GM21529 (cell line): Measurements from ENCODE around the gene KCNH2.

Experiments used
- ATAC-seq: cut with Tn5 transposase; IDR thresholded peaks from one replicate; pipeline ENCODE4 v1.9.1; 2021; ENCODE audit not compliant: unreplicated experiment

The KCNH2 gene

DNA sequence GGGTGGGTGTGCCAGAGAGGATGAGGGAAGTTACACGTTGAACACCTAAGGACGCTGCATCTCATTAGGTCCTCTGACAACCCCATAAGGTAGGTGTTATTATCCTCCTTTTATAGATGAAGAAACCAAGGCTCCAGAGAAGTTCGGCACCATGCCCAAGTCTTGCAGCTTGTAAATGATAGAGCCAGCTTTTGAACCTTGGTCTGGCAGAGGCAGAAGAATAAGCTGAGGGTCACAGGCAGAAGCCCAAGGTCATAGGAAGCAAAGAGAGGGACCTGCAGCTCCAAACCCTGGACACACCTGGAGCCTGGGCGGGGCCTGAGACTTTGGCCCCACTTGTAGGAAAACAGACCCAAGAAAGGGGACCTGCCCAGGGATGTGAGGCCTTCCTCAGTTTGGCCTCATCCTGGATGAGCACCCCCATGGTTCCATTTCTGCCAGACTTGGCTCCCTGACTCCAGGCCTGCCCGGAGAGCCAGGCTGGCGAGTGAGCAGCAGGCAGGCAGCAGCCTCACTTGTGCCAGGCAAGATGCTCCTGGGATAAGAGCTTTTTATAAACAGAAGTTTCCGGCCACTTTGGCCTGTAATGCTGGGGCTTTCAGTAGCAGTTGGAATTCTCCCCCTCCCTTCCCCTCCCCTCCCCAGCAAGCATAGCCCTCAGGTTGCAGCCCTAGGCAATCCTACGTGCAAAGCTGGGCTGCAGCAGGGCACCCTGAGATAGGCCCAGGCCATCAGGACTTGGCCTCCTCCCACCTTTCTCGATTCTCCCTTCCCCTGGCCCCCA lies 2.4 kb downstream of the KCNH2 start:
- ATAC-seq, result no peak

DNA sequence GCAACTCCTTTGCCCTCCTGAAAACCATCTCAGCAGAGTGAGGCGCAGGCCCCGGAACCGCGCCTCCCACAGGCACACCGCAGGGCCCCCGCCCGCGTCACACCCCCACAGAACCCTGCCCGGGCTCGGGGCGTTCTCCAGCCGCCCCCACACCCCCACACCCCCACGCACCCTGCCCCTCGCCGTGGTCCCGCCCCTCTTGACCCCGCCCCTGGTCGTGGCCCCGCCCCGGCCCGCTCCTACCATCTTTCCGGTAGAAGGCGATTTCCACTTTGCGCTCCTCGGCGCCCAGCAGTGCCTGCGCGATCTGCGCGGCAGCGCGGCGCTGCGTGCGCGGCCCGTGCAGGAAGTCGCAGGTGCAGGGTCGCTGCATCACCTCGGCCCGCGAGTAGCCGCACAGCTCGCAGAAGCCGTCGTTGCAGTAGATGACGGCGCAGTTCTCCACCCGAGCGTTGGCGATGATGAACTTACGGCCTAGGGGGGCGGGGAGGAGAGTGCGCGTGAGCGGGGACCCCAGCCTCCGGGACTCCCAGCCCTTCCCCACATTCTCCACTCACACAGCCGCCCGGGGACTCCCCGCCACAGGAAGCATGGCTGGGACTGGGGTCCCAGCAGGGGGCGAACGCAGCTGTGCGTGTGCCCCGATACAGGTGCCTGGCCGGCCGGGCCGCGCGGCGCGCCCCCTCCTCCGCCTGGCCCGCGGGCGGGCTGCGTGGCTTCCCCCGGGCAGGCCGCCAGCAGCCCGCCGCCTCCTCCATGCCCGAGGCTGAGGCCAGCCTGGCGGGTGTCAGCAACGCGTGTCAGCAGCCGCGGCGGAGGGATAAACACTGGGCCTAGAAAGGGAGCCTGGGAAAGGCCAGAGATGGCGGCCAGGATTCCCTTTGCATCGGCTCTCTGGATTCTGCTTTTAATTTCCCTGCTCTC lies 3.4 kb downstream of the KCNH2 start:
- ATAC-seq, result peak; percentile 60

DNA sequence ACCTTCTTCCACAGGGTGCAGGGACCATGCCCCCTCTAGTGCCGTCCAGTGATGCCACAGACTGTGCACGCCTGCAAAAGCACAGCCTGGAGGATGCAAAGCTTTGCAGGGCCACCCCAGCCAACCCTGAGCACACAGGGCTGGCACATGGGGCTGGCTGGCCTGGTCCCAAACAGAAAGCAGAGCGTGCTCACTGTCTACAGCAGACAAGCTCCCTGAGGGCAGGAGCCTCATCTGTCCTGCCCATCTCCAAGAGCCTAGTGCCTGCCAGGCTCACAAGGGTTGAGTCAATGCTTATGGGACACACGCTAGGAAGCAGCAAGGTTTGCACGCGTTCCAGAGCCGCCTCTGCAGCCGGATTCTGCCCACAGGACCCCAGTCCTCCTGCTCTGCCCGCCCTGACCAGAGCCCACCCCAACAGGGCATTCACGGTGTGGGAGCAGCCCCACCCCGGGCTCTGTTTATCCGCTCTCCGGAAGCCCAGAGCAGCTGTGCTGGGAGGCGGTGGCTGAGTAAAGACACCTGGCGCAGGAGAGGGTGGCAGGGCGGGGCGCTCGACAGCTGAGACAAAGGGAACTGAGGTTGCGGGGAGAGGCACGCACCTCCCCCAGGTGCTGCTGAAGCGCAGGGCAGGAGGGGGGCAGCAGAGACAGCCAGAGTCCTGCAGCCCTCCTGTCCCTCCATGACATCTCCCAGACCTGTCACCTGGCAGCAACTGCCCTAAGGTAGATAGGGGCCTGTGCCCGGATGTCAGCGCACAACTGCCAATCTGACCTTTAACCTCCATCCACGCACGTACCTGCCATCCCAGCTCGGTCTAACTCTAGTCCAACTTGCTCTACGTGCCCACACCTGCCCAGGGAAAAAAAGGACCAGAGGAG lies 4.3 kb downstream of the KCNH2 start:
- ATAC-seq, result no peak

DNA sequence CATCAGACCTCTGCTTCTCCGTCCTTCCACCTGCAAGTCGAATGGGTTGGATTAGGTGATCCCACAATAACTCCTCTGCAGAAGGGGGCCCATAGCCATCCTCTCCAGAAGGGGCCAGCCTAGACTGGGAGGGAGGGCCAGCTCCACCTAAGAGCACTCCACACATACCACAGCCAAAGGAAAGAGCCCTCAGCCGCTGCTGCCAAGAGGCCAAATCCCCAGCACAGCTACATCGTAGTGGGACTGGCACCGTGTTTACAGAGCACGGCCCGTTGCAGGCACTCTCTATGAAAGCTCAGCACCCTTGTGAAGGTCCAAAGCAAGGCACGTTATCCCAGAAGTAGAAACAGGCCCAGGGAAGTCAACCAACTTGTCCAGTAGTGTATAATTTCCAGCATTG lies 5.4 kb downstream of the KCNH2 start:
- no peak for ATAC-seq

DNA sequence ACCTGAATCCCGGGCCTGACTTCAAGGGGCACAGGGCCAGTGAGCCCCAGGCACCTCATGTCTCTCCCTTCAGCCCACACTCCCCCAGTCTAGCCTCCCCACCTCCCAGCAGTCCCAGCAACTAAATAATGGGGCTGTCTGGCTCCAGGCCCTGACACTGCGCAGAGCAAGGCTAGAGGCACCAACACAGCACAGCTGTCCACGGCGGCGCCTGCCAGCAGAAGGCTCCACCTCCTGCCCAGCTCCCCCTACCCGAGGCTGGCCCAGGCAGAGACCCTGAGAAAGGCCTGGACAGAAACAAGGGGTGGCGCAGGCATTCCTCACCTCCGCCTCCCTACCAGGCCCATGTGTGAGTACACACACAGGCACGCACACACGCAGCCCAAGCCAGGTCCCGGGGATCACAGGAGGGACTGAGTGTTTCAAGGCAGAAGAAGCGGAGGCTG lies 6.1 kb downstream of the KCNH2 start:
- no peak for ATAC-seq

DNA sequence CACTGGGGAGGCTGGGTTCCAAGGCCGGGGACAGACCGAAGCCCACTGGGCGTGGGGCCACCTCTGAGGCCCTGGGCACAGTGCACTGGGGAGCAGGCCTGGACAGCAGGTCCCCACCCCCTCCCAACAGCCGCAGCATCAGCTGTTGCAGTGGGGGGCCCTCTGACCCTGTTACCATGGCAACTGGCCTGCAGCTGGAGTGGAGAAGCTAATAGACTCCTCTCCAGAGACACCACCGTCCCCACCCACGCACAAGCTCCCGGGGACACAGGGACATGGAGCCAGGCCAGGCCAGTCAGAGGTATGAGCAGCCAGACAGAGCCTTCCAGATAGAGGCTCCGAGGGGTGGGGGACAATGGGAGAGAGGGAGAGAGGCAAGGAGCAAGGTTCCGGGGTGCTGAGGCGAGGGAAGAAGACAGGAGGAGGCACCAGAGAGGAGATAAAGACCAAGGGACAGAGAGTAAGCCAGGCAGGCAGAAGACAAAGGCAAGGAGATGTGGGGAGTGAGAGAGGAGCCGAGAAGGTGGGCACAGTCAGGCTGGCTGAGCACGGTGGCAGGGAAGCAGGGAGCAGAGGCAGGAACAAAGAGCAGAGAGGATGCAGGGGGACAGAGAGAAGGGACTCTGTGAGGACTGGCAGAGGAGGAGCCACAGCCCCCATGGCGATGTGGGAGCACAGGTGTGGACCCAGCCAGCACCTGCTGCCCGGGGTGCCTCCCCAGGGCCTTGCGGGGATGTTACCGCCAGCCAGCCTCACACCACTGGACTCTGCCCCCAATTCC lies 6.7 kb downstream of the KCNH2 start:
- ATAC-seq, result no peak

DNA sequence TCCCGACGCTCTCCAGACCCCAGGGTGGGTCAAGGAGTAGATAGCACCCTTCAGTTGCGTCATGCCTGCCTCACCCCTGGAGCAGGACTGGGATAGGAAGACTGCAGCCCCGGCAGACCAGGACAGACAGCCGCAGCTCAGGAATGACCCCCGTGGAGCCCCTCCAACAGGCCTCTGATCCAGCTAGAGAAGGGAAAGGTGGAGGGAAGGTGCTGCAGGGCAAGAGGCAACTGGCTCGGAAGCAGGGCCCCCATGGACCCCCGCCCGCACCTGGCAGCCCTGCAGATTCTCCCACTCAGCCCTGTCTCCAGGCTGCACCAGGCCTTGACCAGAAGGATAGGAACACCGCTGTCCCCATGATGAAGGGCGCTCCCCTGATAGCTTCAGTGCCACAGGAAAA lies 7.7 kb downstream of the KCNH2 start:
- no peak for ATAC-seq

DNA sequence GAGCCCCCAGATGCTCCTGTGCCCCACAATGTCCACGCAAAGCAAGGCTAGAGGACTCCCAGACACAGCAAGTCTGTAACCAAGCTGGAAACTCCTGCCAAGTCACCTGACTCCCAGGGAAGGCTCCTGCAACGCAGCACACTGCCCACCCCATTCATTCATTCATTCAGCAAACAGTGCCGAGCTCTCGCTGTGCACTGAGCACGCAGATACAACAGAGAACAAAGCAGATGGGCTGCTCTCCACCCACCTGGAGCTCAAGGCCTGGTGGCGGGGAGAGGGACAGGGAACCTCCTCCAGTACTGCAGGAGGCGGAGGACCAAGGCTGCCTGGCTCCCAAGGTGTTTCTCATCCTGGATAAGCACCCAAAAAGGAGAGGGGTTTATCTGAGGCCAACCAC lies 8.6 kb downstream of the KCNH2 start:
- ATAC-seq, result no peak

DNA sequence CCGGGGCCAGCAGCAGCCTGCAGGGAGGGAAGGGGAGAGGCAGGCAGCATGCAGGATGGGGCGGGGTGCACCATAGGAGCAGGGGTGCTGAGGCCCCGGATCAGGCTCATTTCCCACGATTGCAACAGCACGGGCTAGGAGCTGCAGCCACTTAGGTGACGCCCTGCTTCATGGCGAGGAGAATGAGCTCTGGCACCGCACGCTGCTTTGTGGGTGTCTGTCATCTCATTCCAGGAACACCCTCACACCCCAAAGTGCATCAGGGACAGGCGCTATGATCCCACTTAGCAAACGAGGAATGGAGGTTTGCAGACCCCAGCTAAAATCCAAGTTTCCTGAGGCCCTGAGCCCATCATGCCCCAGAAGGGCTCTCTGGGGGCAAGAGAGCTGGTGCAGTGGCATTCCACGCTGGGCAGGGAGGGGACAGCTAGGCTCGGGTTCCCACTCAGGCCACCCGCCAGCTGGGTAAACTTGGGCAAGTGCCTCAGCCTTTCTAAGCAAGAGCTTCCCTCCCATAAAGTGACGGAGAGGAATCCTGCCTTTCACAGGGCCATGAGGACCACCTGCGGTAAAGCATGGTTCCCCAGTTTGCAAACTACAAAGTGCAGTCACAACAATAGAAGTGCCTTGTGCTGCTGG lies 9.3 kb downstream of the KCNH2 start:
- ATAC-seq, result no peak

DNA sequence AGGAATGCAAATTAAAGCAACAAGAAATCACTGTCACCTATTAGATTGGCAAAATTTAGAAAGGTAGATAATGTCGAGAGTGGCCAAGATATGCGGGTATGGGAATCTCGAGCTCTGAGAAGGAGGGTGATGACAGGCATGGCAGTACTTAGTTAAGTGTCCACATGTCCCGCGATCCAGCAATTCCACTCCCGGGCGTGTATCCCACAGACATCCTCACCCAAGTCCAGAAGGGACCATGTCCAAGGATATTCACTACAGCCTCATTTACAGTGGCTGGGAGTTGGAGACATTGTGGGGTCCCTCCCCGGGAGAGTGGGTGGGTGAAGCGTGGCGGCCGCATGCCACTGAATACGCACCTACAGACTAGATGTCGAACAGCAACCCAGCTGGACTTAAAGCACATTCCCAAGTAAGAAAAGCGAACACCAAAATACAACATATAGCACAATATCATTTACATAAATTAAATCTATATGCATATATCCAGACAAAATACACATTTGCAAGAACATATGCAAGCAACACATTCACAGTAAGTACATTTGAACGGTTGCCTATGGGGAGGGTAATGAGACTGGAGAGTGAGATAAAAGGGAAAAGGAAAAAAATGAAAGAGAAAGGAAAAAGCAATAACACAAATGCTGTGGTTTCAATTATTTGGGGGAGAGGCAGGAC lies 9.9 kb downstream of the KCNH2 start:
- ATAC-seq, result no peak

DNA sequence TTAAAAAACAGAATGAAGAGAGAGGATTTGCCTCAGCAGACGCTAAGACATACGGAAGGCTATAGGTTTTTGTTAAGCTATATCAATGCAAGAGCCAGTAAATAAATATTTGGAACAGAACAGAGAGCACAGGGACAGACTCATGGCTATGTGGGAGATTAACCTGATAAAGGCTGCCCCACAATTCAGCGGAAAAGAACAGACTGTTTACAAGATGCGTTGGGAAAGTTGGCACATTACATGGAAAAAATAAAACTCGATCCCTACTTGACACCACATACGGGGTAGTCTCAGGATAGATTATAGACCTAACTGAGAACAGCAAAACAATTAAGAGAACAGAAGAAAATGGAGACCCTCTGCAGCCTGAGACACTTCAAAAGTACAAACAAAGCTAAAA lies 10.8 kb downstream of the KCNH2 start:
- no peak for ATAC-seq

DNA sequence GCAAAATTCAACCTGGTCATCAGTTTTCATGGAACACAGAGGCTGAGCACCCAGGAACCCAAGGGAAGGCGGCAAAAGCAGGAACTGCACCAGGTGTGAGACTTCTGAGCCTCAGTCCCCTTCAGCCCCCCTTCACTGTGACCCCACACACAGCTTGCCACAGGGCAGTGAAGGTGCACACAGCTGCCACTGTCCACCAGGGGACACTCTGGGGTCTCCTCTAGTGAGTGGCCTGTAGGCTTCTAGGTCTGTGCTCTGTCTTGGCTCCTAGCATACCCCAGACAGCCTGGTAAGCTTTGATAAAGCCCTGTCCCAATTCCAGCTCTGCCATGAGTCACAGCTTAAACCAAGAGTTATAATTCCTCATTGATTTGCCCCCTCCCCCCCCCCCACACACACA lies 12.1 kb downstream of the KCNH2 start:
- no peak for ATAC-seq

DNA sequence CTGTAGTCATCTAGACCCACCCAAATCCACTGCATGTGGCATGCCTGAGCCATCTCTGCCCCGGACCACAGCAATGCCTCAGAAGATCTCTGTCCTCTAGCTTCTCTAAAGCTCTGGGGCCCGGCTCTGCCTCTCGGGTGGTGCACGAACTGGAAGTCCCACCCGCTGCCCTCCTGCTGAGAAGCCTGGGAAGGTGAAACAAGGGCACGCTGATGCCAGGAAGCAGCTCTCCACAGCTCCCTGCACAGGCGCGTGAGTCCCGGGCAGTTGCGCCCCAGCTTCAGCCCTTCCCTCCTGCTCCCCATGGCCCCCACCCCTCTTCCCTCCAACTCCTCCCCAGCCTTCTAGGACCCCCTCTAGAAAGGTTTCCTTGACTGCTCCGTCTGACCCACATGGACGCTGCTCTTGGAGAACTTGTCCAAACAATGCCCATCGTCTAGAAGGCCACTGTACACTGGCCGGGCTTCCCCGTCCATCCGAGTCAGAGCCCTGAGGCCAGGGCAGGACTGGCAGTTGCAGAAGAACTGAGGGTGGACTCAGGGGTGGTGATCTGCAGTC lies 12.8 kb downstream of the KCNH2 start:
- ATAC-seq, result no peak

DNA sequence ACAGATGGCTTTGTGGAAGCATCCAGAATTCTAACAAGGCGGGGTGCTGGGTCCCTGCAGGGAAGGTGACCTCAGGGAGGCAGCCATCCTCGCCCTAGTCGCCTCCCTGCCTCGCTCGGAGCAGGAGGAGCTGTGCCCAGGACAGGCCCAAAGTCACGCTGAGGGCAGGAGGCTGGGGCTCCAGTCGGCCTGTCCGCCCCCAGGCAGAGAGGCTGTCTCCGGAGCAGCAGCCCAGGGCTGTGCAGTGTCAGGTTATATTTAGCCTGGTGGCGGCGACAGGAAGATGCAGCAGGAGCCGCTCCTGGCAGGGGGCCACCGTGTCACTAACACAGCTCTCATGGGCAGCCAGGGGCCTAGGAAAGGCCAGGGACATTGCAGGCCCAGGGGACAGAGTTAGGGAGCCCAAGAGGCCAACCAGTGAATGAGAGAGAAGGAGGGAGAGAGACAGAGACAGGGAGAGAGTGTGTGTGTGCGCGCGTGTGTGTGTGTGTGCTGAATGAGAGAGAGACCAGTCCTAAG lies 13.5 kb downstream of the KCNH2 start:
- no peak for ATAC-seq

DNA sequence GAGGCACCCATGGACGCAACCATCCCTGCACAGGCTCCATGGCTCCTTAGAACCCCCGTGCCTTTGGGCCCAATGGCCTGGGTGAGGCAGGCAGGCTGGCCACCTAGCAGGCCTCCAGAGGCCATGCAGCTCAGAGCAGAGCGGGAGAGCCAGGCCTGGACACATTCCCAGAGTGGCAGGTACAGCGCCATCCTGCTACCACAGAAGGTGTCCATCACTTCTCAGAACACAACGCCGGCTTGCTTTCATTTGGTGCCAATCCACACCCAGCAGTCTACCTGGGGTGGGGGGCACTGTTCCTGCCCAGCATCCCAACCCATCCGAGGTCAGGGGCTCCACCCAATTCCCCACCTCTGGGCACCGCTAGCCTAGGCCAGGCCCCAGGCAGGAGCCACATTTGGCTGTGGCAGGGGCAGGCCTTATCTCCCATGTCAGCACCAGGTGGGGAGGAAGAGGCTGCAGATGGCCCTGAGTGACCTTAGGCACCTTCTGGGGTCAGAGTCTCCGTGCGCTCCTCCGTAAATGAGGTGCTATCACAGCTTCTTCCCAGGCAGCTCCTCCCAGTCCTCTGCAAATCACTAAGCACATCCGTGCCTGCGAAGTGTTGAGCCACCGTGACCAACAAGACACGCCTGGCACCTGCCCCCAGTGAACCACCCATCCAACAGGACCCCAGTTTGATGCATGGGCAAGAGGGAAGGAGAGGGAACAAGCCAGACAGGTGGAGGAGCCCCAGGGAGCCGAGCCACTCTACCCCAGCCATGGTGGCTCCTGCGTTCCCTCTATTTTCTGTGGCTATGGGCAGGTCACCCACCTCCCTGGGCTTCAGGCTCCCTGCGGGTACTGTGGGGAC lies 14.2 kb downstream of the KCNH2 start:
- ATAC-seq, result no peak

DNA sequence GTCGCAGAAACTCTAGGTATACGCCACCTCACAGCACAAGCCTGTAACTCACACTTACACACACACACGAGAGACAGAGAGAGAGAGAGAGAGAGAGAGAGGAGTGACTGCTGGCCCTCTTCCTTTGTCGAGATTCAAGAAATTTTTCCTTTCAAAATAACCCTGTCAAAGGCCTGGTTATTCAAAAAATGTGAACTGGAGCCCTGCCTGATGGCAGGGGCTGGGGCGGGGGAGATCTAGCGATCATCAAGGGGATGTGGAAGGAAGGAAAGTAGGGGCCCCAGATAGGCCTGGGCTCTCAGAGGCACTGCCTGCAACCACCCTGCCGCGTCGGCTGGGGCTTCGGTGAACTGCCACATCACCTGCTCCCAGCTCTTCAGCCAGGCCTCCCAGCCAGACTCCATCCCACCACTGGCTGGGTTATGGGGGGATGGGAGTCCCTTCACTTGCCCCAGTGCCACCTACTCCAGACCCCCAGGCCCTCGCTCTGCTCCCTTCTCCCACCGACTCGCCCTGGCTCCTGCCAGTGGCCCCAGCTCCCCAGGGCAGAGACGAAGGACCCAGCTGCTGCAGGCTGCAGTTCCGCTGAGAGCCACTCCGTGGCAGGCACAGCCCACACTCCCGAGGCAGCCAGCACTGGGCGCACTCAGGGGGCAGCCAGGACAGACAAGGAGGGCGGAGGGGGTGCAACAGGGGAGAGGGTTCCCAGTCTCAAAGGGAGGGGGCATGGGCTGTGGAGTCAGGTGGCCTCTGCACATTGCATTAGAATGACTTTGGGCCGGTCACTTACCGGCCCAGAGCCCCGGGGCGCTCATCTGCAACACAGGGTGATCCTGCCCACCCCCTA lies 15.3 kb downstream of the KCNH2 start:
- peak; percentile 95 for ATAC-seq

DNA sequence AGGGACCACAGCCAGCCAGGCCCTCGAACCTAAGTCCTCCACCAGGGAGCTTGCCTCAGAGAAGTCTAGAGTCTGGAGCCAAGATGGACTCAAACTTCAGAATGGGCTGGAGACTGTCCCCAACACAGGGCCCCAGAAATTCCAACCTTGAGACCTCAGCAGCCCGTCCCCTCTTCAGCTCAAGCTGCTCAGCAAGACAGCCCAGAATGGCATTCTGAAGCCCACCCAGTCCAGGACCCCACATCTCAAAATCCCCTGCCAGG lies 15.9 kb downstream of the KCNH2 start:
- no peak for ATAC-seq
